Cardiac atrium fibroblast (primary cell): Measurements from ENCODE around the gene GAS2L2. TPM values are rescaled to one million over a fixed set of nuclear protein-coding genes. Genes with fewer than 3 reads are reported as not detected.

Experiments used
- total RNA-seq: library from RNA; depleted of rRNA; stranded (reverse); fragments of >200 nt; gene quantifications from 2 replicates; pipeline ENCODE4 v1.2.3, GENCODE V29; 2015

The GAS2L2 gene
- total RNA-seq, result 0.18 and 0.32 TPM in 2 replicates

DNA sequence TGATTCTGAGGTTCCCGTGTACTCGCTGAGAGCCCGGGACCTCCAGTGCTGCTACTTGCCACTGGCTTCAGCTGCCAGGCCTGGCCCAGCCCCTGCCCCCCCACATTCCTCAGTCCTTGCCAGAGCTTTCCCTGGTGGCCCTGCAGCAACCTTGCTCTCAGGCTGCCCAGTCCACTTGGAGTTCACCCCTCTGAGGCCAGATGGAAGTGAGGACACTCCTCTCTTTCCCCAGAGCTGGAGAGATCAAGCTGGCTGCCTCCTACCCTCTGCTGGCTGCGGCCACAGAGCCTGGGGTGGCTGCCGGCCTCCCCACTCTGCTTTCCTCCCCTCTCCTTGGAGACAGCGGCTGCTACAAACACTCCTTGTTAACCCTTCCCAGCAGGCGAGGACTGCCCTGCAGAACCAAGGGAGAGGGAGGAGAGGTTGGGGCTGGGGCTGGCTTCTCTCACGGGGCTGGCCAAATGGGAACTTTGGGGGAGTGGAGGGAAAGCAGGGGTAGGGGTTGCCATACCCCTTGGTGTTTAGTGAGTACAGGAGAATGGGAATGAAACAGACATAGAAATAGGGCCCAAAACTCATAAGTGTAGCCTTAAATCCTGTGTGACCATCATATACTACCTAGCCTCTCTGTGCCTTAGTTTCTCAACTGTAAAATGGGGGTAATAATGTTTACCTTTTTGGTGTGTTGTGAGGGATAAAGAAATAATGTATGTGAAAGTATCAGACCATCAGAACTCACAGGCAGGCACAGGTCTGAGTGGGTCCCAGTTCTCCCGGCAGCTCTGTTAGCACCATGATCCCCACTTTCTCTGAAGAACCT lies at the start of gene GAS2L2:
Gene GAS2L2 (minus strand): TSS at position 295 of the 820 bp plus-strand sequence. CDS start 389 bp downstream, outside the sequence.

DNA sequence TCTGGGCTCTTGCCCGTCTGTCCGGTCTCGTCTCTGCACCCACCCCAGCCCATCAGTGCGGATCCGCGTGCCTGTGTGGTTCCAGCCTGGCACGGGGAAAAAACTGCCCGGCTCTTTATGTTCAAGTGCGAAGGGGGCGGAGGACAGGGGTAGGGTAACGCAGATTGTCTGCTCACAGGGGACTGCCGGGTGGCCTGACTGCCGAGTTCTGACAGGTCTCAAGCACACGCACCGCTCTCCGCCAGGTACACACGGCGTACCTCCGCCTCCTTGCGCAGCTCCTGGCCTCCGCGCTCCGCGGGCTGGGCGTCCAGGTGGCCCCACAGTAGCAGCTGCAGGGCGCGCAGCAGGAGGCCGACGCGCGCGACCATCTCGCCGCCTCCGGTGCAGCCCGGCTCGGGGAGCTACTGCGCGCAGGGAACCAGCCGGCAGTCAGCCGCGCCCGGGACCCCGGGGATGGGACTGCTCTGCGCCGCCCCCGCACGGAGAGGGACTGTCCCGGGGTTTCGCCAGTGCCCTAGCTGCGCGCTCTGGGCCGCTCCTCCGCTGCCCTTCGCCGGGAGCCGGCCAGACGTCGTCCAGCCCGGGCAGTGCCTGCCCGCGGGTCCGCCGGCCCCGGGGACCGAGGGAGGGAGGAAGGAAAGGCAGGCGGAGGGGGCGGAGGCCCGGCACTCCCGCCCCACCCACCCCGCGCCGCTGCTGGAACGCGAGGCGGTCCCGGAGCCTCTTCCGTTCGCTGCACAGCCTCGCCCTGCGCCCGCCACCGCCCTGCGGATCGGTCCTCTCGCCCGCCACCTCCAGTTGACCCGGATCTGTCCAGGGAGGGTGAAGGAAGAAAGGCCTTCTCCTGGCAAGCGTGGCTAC lies 42.2 kb upstream of the GAS2L2 start, which contains the start of gene MMP28:
Gene MMP28 (minus strand): TSS at position 635 of the 864 bp plus-strand sequence. CDS start 264 bp downstream, at position 371.

DNA sequence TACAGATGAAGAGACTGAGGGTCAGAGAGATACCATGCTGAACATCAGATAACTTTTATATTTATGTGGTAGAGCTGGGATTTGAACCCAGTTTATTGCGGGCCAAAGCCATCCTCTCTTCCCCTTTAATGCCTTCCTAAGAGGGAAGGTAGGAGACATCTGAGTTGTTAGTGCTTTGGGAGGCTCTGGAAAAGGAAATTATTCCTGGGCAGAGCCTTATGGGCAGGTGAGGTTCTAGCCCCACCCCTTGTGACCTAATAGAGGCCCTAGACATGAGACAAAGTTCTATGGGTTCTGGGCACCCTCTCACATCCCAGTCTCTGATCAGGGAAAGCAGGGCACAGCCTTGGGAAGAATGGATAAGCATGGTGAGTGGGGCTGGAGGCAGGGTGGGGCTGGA lies 7.5 kb upstream of the GAS2L2 start, which contains the start of gene C17orf50:
Gene C17orf50 (plus strand): TSS at position 301 of the 400 bp plus-strand sequence. CDS start 55 bp downstream, at position 356.

DNA sequence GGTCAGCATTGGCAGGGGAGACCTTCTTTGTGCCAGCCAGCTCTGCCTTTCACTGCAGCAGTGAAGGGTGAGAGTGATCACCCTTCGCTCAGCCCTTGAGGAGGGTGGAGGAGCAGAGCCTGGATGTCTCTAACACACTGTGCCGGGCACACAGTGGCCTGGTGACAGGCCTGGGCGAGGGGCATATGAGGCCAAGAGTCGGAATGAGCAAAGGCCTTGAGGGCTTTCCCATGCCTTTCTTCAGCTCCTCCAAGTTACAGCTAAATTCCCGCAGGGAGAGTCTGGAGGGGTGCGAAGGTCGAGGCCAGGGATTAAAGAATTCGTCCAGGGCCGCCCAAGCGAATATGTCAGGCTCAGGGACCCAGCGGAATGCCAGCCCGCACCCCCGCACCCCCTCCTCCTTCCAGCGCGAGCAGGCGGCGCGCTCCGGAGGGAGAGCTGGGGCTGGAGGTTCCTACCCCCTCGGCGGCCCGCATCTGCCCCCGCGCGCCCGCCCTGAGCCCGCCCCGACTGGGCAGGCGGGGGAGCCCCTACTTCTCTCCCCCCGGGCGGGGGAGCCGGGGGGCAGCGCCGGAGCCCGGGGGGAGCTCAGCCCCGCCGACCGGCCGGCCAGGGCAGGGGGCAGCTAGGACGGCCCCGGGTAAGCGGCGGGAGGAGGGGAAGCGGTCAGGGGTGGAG lies 21.7 kb downstream of the GAS2L2 start, which contains the start of gene RASL10B:
Gene RASL10B (plus strand): TSS at position 401 of the 678 bp plus-strand sequence. CDS start 3,546 bp downstream, outside the sequence.

Other genes with a start within 250 kb of the GAS2L2 start
- not detected in 2 replicates for gene SLFN12L, start 215.6 kb downstream of the GAS2L2 start, total RNA-seq
- not detected in 2 replicates for gene SLFN14, start 192.4 kb downstream of the GAS2L2 start, total RNA-seq
- 4.3 and 7.5 TPM in 2 replicates for gene PEX12, start 174.7 kb downstream of the GAS2L2 start, total RNA-seq
- gene AP2B1, start 165.9 kb downstream of the GAS2L2 start, total RNA-seq, result 50.4 and 62.0 TPM in 2 replicates
- 1.4 and 4.2 TPM in 2 replicates for gene RASL10B, start 21.6 kb downstream of the GAS2L2 start, total RNA-seq
- not detected in 2 replicates for gene C17orf50, start 7.6 kb upstream of the GAS2L2 start, total RNA-seq
- gene MMP28, start 42.4 kb upstream of the GAS2L2 start, total RNA-seq, result 0.32 TPM in 1 of 2 replicates, not detected in the other
- gene TAF15, start 56.2 kb upstream of the GAS2L2 start, total RNA-seq, result 17.3 and 36.5 TPM in 2 replicates
- gene HEATR9, start 115.7 kb upstream of the GAS2L2 start, total RNA-seq, result not detected in 2 replicates
- gene CCL5, start 127.1 kb upstream of the GAS2L2 start, total RNA-seq, result 1.6 TPM in 1 of 2 replicates, not detected in the other
- gene RDM1, start 177.5 kb upstream of the GAS2L2 start, total RNA-seq, result not detected in 2 replicates
- gene LYZL6, start 190.5 kb upstream of the GAS2L2 start, total RNA-seq, result not detected in 2 replicates
- gene CCL16, start 228.3 kb upstream of the GAS2L2 start, total RNA-seq, result not detected in 2 replicates
- gene CCL14, start 233.5 kb upstream of the GAS2L2 start, total RNA-seq, result 0.90 and 4.9 TPM in 2 replicates
- gene CCL15, start 248.3 kb upstream of the GAS2L2 start, total RNA-seq, result not detected in 2 replicates